GM10847 (cell line): ENCODE measurements around the gene CD72.

Experiments used
- POLR2A ChIP-seq: IDR thresholded peaks from 2 replicates; pipeline ENCODE4 v1.6.1; 2011; ENCODE audit not compliant: insufficient read length; ENCODE audit errors: extremely low read depth

The CD72 gene

GRCh38 chr9:35628389-35628991 lies 10.3 kb upstream of the CD72 start:
- TF ChIP-seq POLR2A = no peak

GRCh38 chr9:35627575-35627974 lies 9.4 kb upstream of the CD72 start:
- no peak for TF ChIP-seq POLR2A

GRCh38 chr9:35619800-35620158 lies 1.6 kb upstream of the CD72 start:
- TF ChIP-seq POLR2A = no peak

- TF ChIP-seq POLR2A = no peak
Observed at GRCh38 chr9:35618854-35619799, 914 bp upstream of the CD72 start.

- no peak for TF ChIP-seq POLR2A
Observed at GRCh38 chr9:35617548-35617947, 665 bp downstream of the CD72 start.

- TF ChIP-seq POLR2A = peak; percentile 78
Observed at GRCh38 chr9:35616681-35617459, 1.3 kb downstream of the CD72 start.

GRCh38 chr9:35615981-35616680 lies 2.1 kb downstream of the CD72 start:
- TF ChIP-seq POLR2A = no peak

GRCh38 chr9:35612843-35613242 lies 5.4 kb downstream of the CD72 start:
- no peak for TF ChIP-seq POLR2A

- no peak for TF ChIP-seq POLR2A
Observed at GRCh38 chr9:35611230-35611797, 6.9 kb downstream of the CD72 start.

GRCh38 chr9:35609820-35610163 lies 8.4 kb downstream of the CD72 start:
- no peak for TF ChIP-seq POLR2A

- no peak for TF ChIP-seq POLR2A
Observed at GRCh38 chr9:35609001-35609819, 9.0 kb downstream of the CD72 start.

GRCh38 chr9:35608221-35608620 lies 10.0 kb downstream of the CD72 start:
- TF ChIP-seq POLR2A = no peak

GRCh38 chr9:35606726-35607125 lies 11.5 kb downstream of the CD72 start:
- no peak for TF ChIP-seq POLR2A

- no peak for TF ChIP-seq POLR2A
Observed at GRCh38 chr9:35606138-35606504, 12.1 kb downstream of the CD72 start.

- TF ChIP-seq POLR2A = no peak
Observed at GRCh38 chr9:35605351-35606137, 12.7 kb downstream of the CD72 start.
